Measurements from ENCODE around the gene SLC16A7. TPM values are rescaled to one million over a fixed set of nuclear protein-coding genes. Genes with fewer than 3 reads are reported as not detected.
"Not testable (repeated sequence)": the region's sequence is repeated elsewhere in the genome, so short reads cannot be mapped to it uniquely, and the experiment has no call there.

SLC16A7 gene
- polyA plus RNA-seq, 3 donors = 4.4 to 6.8 (median 4.4) TPM

GRCh38 chr12:59710004-59710628, 114.3 kb downstream of the SLC16A7 start:
- no peak for DNase-seq (ENCODE audit: extremely low read depth in 1 of 11, low read depth in 9 of 11, low spot score in 4 of 11)

GRCh38 chr12:59710964-59711363, 115.1 kb downstream of the SLC16A7 start:
- no peak for DNase-seq (ENCODE audit: extremely low read depth in 1 of 11, low read depth in 9 of 11, low spot score in 4 of 11)

GRCh38 chr12:59715434-59715833, 119.6 kb downstream of the SLC16A7 start:
- DNase-seq (ENCODE audit: extremely low read depth in 1 of 11, low read depth in 9 of 11, low spot score in 4 of 11) = no peak

GRCh38 chr12:59716043-59716442, 120.2 kb downstream of the SLC16A7 start:
- no peak for DNase-seq (ENCODE audit: extremely low read depth in 1 of 11, low read depth in 9 of 11, low spot score in 4 of 11)

GRCh38 chr12:59717436-59717835, 121.6 kb downstream of the SLC16A7 start:
- DNase-seq (ENCODE audit: extremely low read depth in 1 of 11, low read depth in 9 of 11, low spot score in 4 of 11) = no peak

- DNase-seq (ENCODE audit: extremely low read depth in 1 of 11, low read depth in 9 of 11, low spot score in 4 of 11) = no peak
These were observed 123.9 kb downstream of the SLC16A7 start for GRCh38 chr12:59719701-59720100.

GRCh38 chr12:59723520-59723919, 127.7 kb downstream of the SLC16A7 start:
- no peak for DNase-seq (ENCODE audit: extremely low read depth in 1 of 11, low read depth in 9 of 11, low spot score in 4 of 11)

- DNase-seq (ENCODE audit: extremely low read depth in 1 of 11, low read depth in 9 of 11, low spot score in 4 of 11) = no peak
These were observed 128.3 kb downstream of the SLC16A7 start for GRCh38 chr12:59724011-59724695.

GRCh38 chr12:59733200-59733599, 137.4 kb downstream of the SLC16A7 start:
- DNase-seq (ENCODE audit: extremely low read depth in 1 of 11, low read depth in 9 of 11, low spot score in 4 of 11) = no peak

GRCh38 chr12:59734371-59734770, 138.5 kb downstream of the SLC16A7 start:
- DNase-seq (ENCODE audit: extremely low read depth in 1 of 11, low read depth in 9 of 11, low spot score in 4 of 11) = no peak

GRCh38 chr12:59735231-59735630, 139.4 kb downstream of the SLC16A7 start:
- no peak for DNase-seq (ENCODE audit: extremely low read depth in 1 of 11, low read depth in 9 of 11, low spot score in 4 of 11)

GRCh38 chr12:59736359-59736758, 140.5 kb downstream of the SLC16A7 start:
- no peak for DNase-seq (ENCODE audit: extremely low read depth in 1 of 11, low read depth in 9 of 11, low spot score in 4 of 11)

- DNase-seq (ENCODE audit: extremely low read depth in 1 of 11, low read depth in 9 of 11, low spot score in 4 of 11) = no peak
These were observed 141.0 kb downstream of the SLC16A7 start for GRCh38 chr12:59736786-59737185.

- no peak for DNase-seq (ENCODE audit: extremely low read depth in 1 of 11, low read depth in 9 of 11, low spot score in 4 of 11)
These were observed 142.1 kb downstream of the SLC16A7 start for GRCh38 chr12:59737725-59738463.

GRCh38 chr12:59742841-59743240, 147.0 kb downstream of the SLC16A7 start:
- DNase-seq (ENCODE audit: extremely low read depth in 1 of 11, low read depth in 9 of 11, low spot score in 4 of 11) = no peak

GRCh38 chr12:59744564-59744963, 148.7 kb downstream of the SLC16A7 start:
- DNase-seq (ENCODE audit: extremely low read depth in 1 of 11, low read depth in 9 of 11, low spot score in 4 of 11) = no peak

- DNase-seq (ENCODE audit: extremely low read depth in 1 of 11, low read depth in 9 of 11, low spot score in 4 of 11) = not testable (repeated sequence)
These were observed 155.3 kb downstream of the SLC16A7 start for GRCh38 chr12:59751091-59751490.

- DNase-seq (ENCODE audit: extremely low read depth in 1 of 11, low read depth in 9 of 11, low spot score in 4 of 11) = no peak
These were observed 165.7 kb downstream of the SLC16A7 start for GRCh38 chr12:59761542-59761941.

GRCh38 chr12:59763835-59764234, 168.0 kb downstream of the SLC16A7 start:
- DNase-seq (ENCODE audit: extremely low read depth in 1 of 11, low read depth in 9 of 11, low spot score in 4 of 11) = no peak

GRCh38 chr12:59768031-59768430, 172.2 kb downstream of the SLC16A7 start:
- no peak for DNase-seq (ENCODE audit: extremely low read depth in 1 of 11, low read depth in 9 of 11, low spot score in 4 of 11)

Data from renal cortex interstitium (tissue), 11 donors.